Lung (tissue), 12 donors: ENCODE data around the gene NPTN. TPM values are rescaled to one million over a fixed set of nuclear protein-coding genes. Genes with fewer than 3 reads are reported as not detected.
A peak's percentile ranks its signal among the peaks of the same experiment; 100 is the strongest.

ENCODE experiments used
- ATAC-seq: fragments of 200-7000 bp; cut with Tn5 transposase; one replicate; pipeline ENCODE4 v1.9.1; 2020; ENCODE audit warnings: moderate number of reproducible peaks; ENCODE audit not compliant: insufficient read depth, low FRiP score
- DNase-seq, 3 donors: peaks; one replicate each; pipeline ENCODE4 v3.0.0-alpha.2; 2013 to 2017
- H3K27ac ChIP-seq, 2 donors: one replicate each; pipeline ENCODE4 v1.5.1; 2013; ENCODE audit warnings: mild to moderate bottlenecking in 2 of 2, moderate library complexity in 2 of 2, control low read depth in 1 of 2, inconsistent platforms in 1 of 2, low read depth in 1 of 2, low read length in 1 of 2
- H3K27me3 ChIP-seq, 3 donors: one replicate each; pipeline ENCODE4 v1.5.1; 2013; ENCODE audit warnings: low read length in 2 of 3; ENCODE audit not compliant: control insufficient read depth in 3 of 3, insufficient read depth in 3 of 3
- H3K36me3 ChIP-seq, 4 donors: one replicate each; pipeline ENCODE4 v1.5.1; 2013; ENCODE audit warnings: low read length in 4 of 4, mild to moderate bottlenecking in 1 of 4, moderate library complexity in 1 of 4; ENCODE audit not compliant: control insufficient read depth in 4 of 4, insufficient read depth in 4 of 4
- H3K4me1 ChIP-seq, 5 donors: one replicate each; pipeline ENCODE4 v1.5.1; 2013; ENCODE audit warnings: low read length in 5 of 5, mild to moderate bottlenecking in 2 of 5, moderate library complexity in 1 of 5; ENCODE audit not compliant: control insufficient read depth in 5 of 5, insufficient read depth in 5 of 5
- H3K4me3 ChIP-seq: one replicate; pipeline ENCODE4 v1.5.1; 2013; ENCODE audit warnings: mild to moderate bottlenecking, control low read depth, moderate library complexity
- H3K9ac ChIP-seq, 2 donors: one replicate each; pipeline ENCODE4 v1.5.1; 2013; ENCODE audit warnings: low read length in 2 of 2, control low read depth in 1 of 2; ENCODE audit not compliant: insufficient read depth in 1 of 2
- H3K9me3 ChIP-seq, 4 donors: one replicate each; pipeline ENCODE4 v1.5.1; 2013; ENCODE audit warnings: low read length in 3 of 4, mild to moderate bottlenecking in 1 of 4, moderate library complexity in 1 of 4; ENCODE audit not compliant: control insufficient read depth in 4 of 4, insufficient read depth in 3 of 4
- CTCF ChIP-seq: IDR thresholded peaks from 2 replicates; pipeline ENCODE4 v1.5.1; 2012; ENCODE audit warnings: mild to moderate bottlenecking; ENCODE audit errors: control extremely low read depth, extremely low read depth
- WGBS, 2 donors: extraction: QIAGEN DNeasy Blood & Tissue Kit; methylation state at CpG; one replicate each; pipeline ENCODE4 v1.1.7; 2013; 5-methylcytosine and 5-hydroxymethylcytosine counted together
- polyA plus RNA-seq, 2 donors: library from polyadenylated mRNA; stranded (reverse); fragments of 200-250 nt; gene quantifications; one replicate each; pipeline ENCODE4 v1.2.1, GENCODE V29; 2013
- total RNA-seq, 2 donors: library from RNA; depleted of rRNA in 1 of 2; stranded (reverse); fragments of >200 nt in 1 of 2; gene quantifications; one replicate each; pipeline ENCODE4 v1.2.1, GENCODE V29; 2014 to 2021
- donor health status: control.
- donor health status: control.
- donor health status: Bipolar disorder and iron deficiency.
- donor health status: healthy.
- donor health status: DM: yes; HTN: yes; CAD: no.

Gene NPTN
- total and polyA plus RNA-seq, 4 donors = 34.1 to 148 (median 122) TPM

DNA sequence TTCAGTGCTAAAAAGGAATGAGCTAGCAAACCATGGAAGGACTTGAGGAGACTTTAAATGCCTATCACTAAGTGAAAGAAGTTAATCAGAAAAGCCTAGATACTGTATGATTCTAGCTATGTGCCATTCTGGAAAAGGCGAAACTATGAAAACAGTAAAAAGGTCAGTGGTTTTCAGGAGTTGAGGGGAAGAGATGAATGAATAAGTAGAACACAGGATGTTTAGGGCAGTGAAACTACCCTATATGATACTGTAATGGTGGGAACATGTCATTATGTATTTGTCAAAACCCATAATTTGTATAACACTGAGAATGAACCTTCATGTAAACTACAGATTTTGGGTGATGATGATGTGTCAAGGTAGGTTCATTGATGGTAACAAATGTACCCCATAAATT is 41.4 kb upstream of the NPTN start:
- Histone ChIP-seq H3K36me3 (no peaks in the 10 kb centered on the region), H3K9ac (no peak overlapping the region), H3K27ac (no peak overlapping the region), H3K27me3 (peaks cover 0 to 5% (median 4%) of the 10 kb centered on the region in 3 donors), H3K4me3 (no peak overlapping the region), H3K4me1 (no peaks in the 10 kb centered on the region), H3K9me3 (peaks cover 0 to 3% (median 0%) of the 10 kb centered on the region in 4 donors)
- DNase-seq = no peak
- TF ChIP-seq CTCF = no peak
- no peak for ATAC-seq
- 97 to 100% methylated on average over 1 of the region's 1 CpG for WGBS, 2 donors

DNA sequence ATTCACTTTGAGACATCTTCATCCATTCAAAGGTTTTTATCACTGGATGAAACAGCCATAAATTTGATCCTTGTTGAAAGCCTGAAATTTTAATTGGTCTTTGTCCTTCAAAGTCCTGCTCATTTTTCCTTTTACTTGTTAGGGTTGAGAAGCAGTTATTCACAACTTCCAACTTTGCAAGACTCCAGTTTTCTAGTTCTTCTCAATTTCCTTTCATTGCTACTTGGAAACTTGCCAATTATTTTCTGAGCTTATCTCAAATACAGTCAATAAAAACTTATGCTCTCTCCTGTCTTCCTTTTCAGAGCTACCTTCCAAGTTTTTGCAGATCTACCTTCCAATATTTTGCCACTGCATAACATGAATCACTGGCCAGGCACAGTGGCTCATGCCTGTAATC is 27.3 kb upstream of the NPTN start:
- Histone ChIP-seq H3K4me1 (peaks cover 0 to 3% (median 0%) of the 10 kb centered on the region in 5 donors), H3K36me3 (no peaks in the 10 kb centered on the region)
- no peak for ATAC-seq

DNA sequence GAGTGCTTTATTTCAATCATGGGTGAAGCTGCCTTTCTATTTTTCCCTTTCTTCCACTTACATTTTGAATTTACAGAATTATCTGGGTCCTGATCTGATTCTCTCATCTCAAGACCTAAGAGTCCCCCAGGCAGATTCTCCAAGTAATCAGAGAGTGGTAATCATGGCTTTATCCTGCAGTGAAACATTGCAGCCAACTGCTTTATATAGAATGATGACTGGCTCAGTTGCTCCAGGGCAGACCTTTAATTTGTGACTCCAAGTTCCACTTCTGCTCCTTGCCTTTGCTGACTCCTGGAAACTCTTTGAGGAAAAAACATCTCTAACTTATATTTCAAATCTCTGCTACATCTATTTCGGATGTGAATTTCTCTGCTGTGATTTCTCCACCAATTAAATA is 25.5 kb upstream of the NPTN start:
- Histone ChIP-seq H3K4me3 (no peak overlapping the region), H3K4me1 (peaks cover 0 to 3% (median 0%) of the 10 kb centered on the region in 5 donors), H3K9ac (no peak overlapping the region), H3K36me3 (no peaks in the 10 kb centered on the region), H3K9me3 (peaks cover 0 to 8% (median 0%) of the 10 kb centered on the region in 4 donors), H3K27ac (no peak overlapping the region), H3K27me3 (no peaks in the 10 kb centered on the region)
- ATAC-seq = no peak
- 80 to 82% methylated on average over 1 of the region's 1 CpG for WGBS, 2 donors
- TF ChIP-seq CTCF = no peak
- no peak for DNase-seq

More for the DNA sequence above, 27.3 kb upstream of the NPTN start:
- H3K9ac ChIP-seq = no peak overlapping the region
- DNase-seq = peak in 2 of 3 donors; percentile 41 to 49
- no peak overlapping the region for H3K27ac ChIP-seq
- TF ChIP-seq CTCF = no peak
- H3K4me3 ChIP-seq = no peak overlapping the region
- H3K9me3 ChIP-seq = peaks cover 0 to 8% (median 0%) of the 10 kb centered on the region in 4 donors
- no peaks in the 10 kb centered on the region for H3K27me3 ChIP-seq

GRCh38 chr15:73655724-73656123 is 22.5 kb upstream of the NPTN start:
- Histone ChIP-seq H3K4me3 (no peak overlapping the region), H3K27me3 (no peaks in the 10 kb centered on the region), H3K27ac (no peak overlapping the region), H3K9me3 (peaks cover 0 to 2% (median 0%) of the 10 kb centered on the region in 4 donors), H3K4me1 (peaks cover 0 to 3% (median 0%) of the 10 kb centered on the region in 5 donors), H3K9ac (no peak overlapping the region), H3K36me3 (no peaks in the 10 kb centered on the region)
- WGBS, 2 donors = 80 to 85% methylated on average over 2 of the region's 2 CpGs
- TF ChIP-seq CTCF = no peak
- no peak for ATAC-seq
- DNase-seq = no peak
